ENCODE data around the gene CBX6. TPM values are rescaled to one million over a fixed set of nuclear protein-coding genes. Genes with fewer than 3 reads are reported as not detected.

CBX6 gene
- total and polyA plus RNA-seq, 10 of the 15 experiments (the other 5 are each of a cell fraction or from before 2014, with no cell fraction given) = 3.6 to 142 (median 37.4) TPM

- no peak for ATAC-seq
- H3K4me3 ChIP-seq = no peak overlapping the region
- intact Hi-C loops (cut with micrococcal nuclease; ENCODE audit: unreplicated experiment) (no loop called here), in situ Hi-C loops (cut with MboI) (no loop called here)
- peaks cover 0 to 2% of the 10 kb centered on the region in 2 experiments; a peak in 1 of 4 replicates for H3K27me3 ChIP-seq (replicated peaks in 1 of 2; ENCODE audit: control insufficient read depth in 2 of 2, insufficient read depth in 2 of 2, low read length in 1 of 2)
- no peaks in the 10 kb centered on the region for H3K36me3 ChIP-seq (ENCODE audit: control insufficient read depth in 2 of 2, insufficient read depth in 2 of 2, low read length in 1 of 2)
- no TSS peak for BruUV-seq (replicated peaks)
- RAD21 ChIA-PET (ENCODE audit: unreplicated experiment) = no interaction called here
- no peak overlapping the region for H3K27ac ChIP-seq (ENCODE audit: control insufficient read depth, insufficient read depth)
- H4K20me1 ChIP-seq (ENCODE audit: control insufficient read depth, insufficient read depth) = no peaks in the 10 kb centered on the region
- H3K9ac ChIP-seq (ENCODE audit: control insufficient read depth, insufficient read depth, low read length) = no peak overlapping the region
- TF ChIP-seq JUND (IDR thresholded peaks at IDR 0.05; ENCODE audit: low read depth, low read length) = no peak
- TF ChIP-seq, protein P1, sequence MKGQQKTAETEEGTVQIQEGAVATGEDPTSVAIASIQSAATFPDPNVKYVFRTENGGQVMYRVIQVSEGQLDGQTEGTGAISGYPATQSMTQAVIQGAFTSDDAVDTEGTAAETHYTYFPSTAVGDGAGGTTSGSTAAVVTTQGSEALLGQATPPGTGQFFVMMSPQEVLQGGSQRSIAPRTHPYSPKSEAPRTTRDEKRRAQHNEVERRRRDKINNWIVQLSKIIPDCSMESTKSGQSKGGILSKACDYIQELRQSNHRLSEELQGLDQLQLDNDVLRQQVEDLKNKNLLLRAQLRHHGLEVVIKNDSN (IDR thresholded peaks at IDR 0.05; ENCODE audit: borderline replicate concordance, extremely low read length, insufficient read depth, low read depth, low read length) = no peak
- no peak for DNase-seq (ENCODE audit: low read depth, low spot score)
- H3K9me3 ChIP-seq (replicated peaks; ENCODE audit: control insufficient read depth, insufficient read depth, low read length) = no peaks in the 10 kb centered on the region
- SMC1A ChIA-PET (ENCODE audit: uncharacterized antibody, unreplicated experiment) = no interaction called here
- CTCF ChIA-PET = interaction anchor here (1.8 kb wide), 1 partner anchor 21 kb away, joined by 6 read pairs; no protein-coding TSS in a partner anchor
- no peak for FAIRE-seq
- POLR2A ChIA-PET = interaction anchor here (0.7 kb wide), 2 partner anchors 610 to 994 kb away, joined by 3 read pairs; no protein-coding TSS in a partner anchor
- WGBS (ENCODE audit: insufficient coverage, insufficient replicate concordance, low lambda C conversion rate, missing lambda C conversion rate) = 45% methylated on average over 5 of the region's 5 CpGs
- H3K4me1 ChIP-seq (ENCODE audit: control insufficient read depth, insufficient read depth, low read length) = no peaks in the 10 kb centered on the region; the same call in 1 of the 2 replicates
- no peak overlapping the region for H2AFZ ChIP-seq (ENCODE audit: control insufficient read depth, low read depth, low read length)
- H3K4me2 ChIP-seq (ENCODE audit: control insufficient read depth, insufficient read depth) = no peak overlapping the region
- no peaks in the 10 kb centered on the region for H3K79me2 ChIP-seq (ENCODE audit: control insufficient read depth, insufficient read depth, low read length)
Observed at GRCh38 chr22:38890377-38890776, 18.4 kb upstream of the CBX6 start.

DNA sequence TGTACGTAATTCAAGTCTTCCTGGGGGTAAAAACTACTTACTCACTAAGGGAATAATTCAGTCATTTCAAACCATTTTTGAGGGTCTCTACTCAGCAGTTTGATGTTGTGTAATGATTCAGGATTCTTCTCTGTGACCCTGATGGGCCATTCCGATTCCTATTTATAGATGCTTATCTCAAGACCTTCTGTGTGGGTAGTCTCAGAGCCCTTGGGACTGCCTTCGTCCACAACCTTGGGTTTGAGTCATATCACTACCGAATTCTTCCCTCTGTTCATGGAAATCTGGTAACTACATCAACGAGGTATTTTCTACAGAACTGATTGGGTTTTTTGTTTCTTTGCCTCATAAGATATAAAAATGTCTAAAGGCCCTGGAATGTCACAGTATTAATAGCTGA is 14.3 kb upstream of the CBX6 start:
- no peak overlapping the region for H3K4me3 ChIP-seq
- no peak overlapping the region for H3K9ac ChIP-seq (ENCODE audit: control insufficient read depth, insufficient read depth, low read length)
- intact Hi-C loops (cut with micrococcal nuclease; ENCODE audit: unreplicated experiment) = no loop called here
- FAIRE-seq (no peak), DNase-seq (ENCODE audit: low read depth, low spot score) (no peak), ATAC-seq (no peak)
- SMC1A ChIA-PET (ENCODE audit: uncharacterized antibody, unreplicated experiment) = no interaction called here
- CTCF ChIA-PET = no interaction called here
- no peaks in the 10 kb centered on the region for H4K20me1 ChIP-seq (ENCODE audit: control insufficient read depth, insufficient read depth)
- H3K4me2 ChIP-seq (ENCODE audit: control insufficient read depth, insufficient read depth) = no peak overlapping the region
- no peak overlapping the region for H3K27ac ChIP-seq (ENCODE audit: control insufficient read depth, insufficient read depth)
- BruUV-seq (replicated peaks) = no TSS peak
- in situ Hi-C loops (cut with MboI) = no loop called here
- H3K4me1 ChIP-seq (ENCODE audit: control insufficient read depth, insufficient read depth, low read length) = no peaks in the 10 kb centered on the region; the same call in 1 of the 2 replicates
- RAD21 ChIA-PET (ENCODE audit: unreplicated experiment) = no interaction called here
- H3K9me3 ChIP-seq (replicated peaks; ENCODE audit: control insufficient read depth, insufficient read depth, low read length) = no peaks in the 10 kb centered on the region
- POLR2A ChIA-PET = interaction anchor here (0.9 kb wide), 1 partner anchor 9 kb away, joined by 4 read pairs; no protein-coding TSS in a partner anchor
- no peaks in the 10 kb centered on the region for H3K79me2 ChIP-seq (ENCODE audit: control insufficient read depth, insufficient read depth, low read length)
- H3K27me3 ChIP-seq (replicated peaks in 1 of 2; ENCODE audit: control insufficient read depth in 2 of 2, insufficient read depth in 2 of 2, low read length in 1 of 2) = peaks cover 0 to under 1% of the 10 kb centered on the region in 2 experiments; a peak in 1 of 4 replicates
- H3K36me3 ChIP-seq (ENCODE audit: control insufficient read depth in 2 of 2, insufficient read depth in 2 of 2, low read length in 1 of 2) = no peaks in the 10 kb centered on the region
- H2AFZ ChIP-seq (ENCODE audit: control insufficient read depth, low read depth, low read length) = no peak overlapping the region
- 7% methylated on average over 5 of the region's 5 CpGs for WGBS (ENCODE audit: insufficient coverage, insufficient replicate concordance, low lambda C conversion rate, missing lambda C conversion rate)
- TF ChIP-seq BACH1 (IDR thresholded peaks at IDR 0.05; ENCODE audit: borderline replicate concordance) (no peak), KAT2A (conservative IDR thresholded peaks at IDR 0.05; ENCODE audit: control insufficient read depth, low read depth, low read length) (no peak), ESRRA (IDR thresholded peaks at IDR 0.05; ENCODE audit: low read length) (no peak), NFIC (IDR thresholded peaks at IDR 0.05; ENCODE audit: low read depth, low read length) (no peak; the same call in none of the 2 replicates), ZBTB40 (IDR thresholded peaks at IDR 0.05; ENCODE audit: borderline replicate concordance) (no peak), NR2F1 (conservative IDR thresholded peaks at IDR 0.05) (no peak), IRF4 (IDR thresholded peaks at IDR 0.05; ENCODE audit: low read depth, low read length) (no peak), EGR1 (IDR thresholded peaks at IDR 0.05; ENCODE audit: borderline replicate concordance in 1 of 2, low read depth in 2 of 2, low read length in 2 of 2) (no peak)
- TF ChIP-seq, protein P2, sequence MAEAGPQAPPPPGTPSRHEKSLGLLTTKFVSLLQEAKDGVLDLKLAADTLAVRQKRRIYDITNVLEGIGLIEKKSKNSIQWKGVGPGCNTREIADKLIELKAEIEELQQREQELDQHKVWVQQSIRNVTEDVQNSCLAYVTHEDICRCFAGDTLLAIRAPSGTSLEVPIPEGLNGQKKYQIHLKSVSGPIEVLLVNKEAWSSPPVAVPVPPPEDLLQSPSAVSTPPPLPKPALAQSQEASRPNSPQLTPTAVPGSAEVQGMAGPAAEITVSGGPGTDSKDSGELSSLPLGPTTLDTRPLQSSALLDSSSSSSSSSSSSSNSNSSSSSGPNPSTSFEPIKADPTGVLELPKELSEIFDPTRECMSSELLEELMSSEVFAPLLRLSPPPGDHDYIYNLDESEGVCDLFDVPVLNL (IDR thresholded peaks at IDR 0.05; ENCODE audit: low read depth, low read length) = no peak
